Dendritic cell treated with granulocyte-macrophage colony-stimulating factor and Interleukin-4, amounts not matched to agents 40 ng/mL and 50 ng/mL, for 4 days (primary cell): ENCODE data around the gene MAN1C1.
"Not testable (repeated sequence)": the region's sequence is repeated elsewhere in the genome, so short reads cannot be mapped to it uniquely, and the experiment has no call there.

Source experiments
- H3K27ac Mint-ChIP-seq: one replicate; pipeline ENCODE4 v1.8.0; 2022; ENCODE audit warnings: mild to moderate bottlenecking, mixed read lengths
- H3K27me3 Mint-ChIP-seq: one replicate; pipeline ENCODE4 v1.8.0; 2022; ENCODE audit warnings: mild to moderate bottlenecking, mixed read lengths
- H3K36me3 Mint-ChIP-seq: one replicate; pipeline ENCODE4 v1.8.0; 2022; ENCODE audit warnings: low read depth, mixed read lengths
- H3K4me1 Mint-ChIP-seq: one replicate; pipeline ENCODE4 v1.8.0; 2022; ENCODE audit warnings: low read depth, mixed read lengths
- H3K4me3 Mint-ChIP-seq: one replicate; pipeline ENCODE4 v1.8.0; 2022; ENCODE audit warnings: mild to moderate bottlenecking, moderate library complexity, mixed read lengths
- H3K9me3 Mint-ChIP-seq: one replicate; pipeline ENCODE4 v1.8.0; 2022; ENCODE audit warnings: mixed read lengths
- intact Hi-C: fragments of 100-400 bp; cut with micrococcal nuclease; formaldehyde crosslinking; loops from one replicate; pipeline ENCODE4 v1.15.0; 2022

Gene MAN1C1

GRCh38 chr1:25657883-25658760, 41.5 kb downstream of the MAN1C1 start:
- no peaks in the 10 kb centered on the region for H3K27me3 Mint-ChIP-seq
- intact Hi-C loops: no loop called here
- no peak overlapping the region for H3K4me3 Mint-ChIP-seq
- peaks cover 15% of the 10 kb centered on the region for H3K4me1 Mint-ChIP-seq
- H3K27ac Mint-ChIP-seq: no peak overlapping the region
- H3K9me3 Mint-ChIP-seq: no peaks in the 10 kb centered on the region
- H3K36me3 Mint-ChIP-seq: peaks cover 26% of the 10 kb centered on the region

DNA sequence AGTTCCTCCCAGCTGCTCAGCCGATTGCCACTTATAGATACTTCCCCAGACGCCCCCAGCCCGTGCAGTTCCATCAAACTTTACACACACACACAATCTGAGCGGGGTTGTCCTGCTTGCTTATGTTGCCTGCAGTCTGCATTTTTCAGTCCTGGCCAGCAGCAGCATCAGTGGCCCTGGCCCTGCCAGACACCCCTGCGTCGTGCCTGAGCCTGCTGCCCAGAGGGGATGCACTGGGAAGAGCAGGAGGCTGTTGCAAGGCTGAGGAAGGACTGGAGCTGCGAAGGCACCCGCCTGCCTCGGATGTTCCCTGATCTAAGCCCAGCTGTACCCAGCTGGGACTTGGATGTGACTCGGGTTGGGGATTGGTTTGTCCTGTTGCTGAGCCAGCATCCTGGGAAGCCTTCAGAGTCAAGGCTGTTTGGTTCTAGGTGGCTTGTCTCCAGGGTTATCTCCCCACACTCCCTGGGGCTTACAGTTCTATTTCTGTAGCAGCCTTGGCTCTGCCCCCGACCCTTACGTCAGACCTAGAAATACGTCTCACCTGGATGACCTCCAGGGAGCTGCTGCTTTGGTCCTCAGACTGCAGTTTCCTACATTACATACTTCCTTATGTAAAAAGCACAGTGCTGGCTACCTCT, 42.3 kb downstream of the MAN1C1 start:
- H3K9me3 Mint-ChIP-seq: no peaks in the 10 kb centered on the region
- H3K27me3 Mint-ChIP-seq: no peaks in the 10 kb centered on the region
- peaks cover 26% of the 10 kb centered on the region for H3K36me3 Mint-ChIP-seq
- no peak overlapping the region for H3K4me3 Mint-ChIP-seq
- peaks cover 15% of the 10 kb centered on the region for H3K4me1 Mint-ChIP-seq
- intact Hi-C loops: no loop called here
- no peak overlapping the region for H3K27ac Mint-ChIP-seq

DNA sequence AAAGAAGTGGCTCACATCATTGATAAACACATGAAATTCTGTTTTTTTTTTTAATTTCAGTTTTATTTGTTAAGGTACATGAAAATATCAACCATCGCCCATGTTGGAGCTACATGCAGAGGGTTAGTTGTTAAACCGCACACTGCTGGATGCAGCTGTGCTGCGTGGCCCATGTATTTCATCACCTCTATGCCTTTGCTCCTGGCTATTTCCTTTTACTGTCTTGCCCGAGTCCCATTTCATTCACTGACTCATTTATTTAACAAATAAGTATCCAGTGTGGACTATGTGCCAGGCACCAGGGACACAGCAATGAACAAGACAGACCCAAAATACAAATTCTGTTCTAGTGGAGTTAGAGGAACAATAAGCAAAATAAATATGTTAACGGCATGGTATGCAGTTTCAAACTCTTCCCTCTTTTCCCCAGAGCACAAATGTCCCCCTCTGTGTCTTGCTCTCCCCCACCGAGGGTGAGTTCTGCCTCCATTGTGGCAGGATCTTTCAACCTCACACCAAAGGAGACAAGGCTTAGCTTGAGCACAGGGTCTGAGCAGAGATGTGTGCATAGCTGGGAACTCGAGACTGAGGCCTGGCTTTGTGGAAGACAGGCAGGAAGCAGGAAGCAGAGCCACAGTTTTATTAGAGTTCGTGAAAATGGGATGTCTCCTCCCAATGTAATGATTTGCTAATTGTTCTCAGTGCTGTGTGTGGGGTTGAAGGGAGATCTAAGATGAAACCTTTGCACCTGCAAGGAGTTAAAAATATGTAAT, 44.6 kb downstream of the MAN1C1 start:
- Mint-ChIP-seq H3K27me3 (no peaks in the 10 kb centered on the region), H3K4me1 (peaks cover 15% of the 10 kb centered on the region)
- intact Hi-C loops: no loop called here

GRCh38 chr1:25662061-25662460, 45.5 kb downstream of the MAN1C1 start:
- no peak overlapping the region for H3K27ac Mint-ChIP-seq
- no peak overlapping the region for H3K4me3 Mint-ChIP-seq
- peaks cover 19% of the 10 kb centered on the region for H3K4me1 Mint-ChIP-seq
- H3K27me3 Mint-ChIP-seq: no peaks in the 10 kb centered on the region
- intact Hi-C loops: no loop called here
- H3K36me3 Mint-ChIP-seq: peaks cover 8% of the 10 kb centered on the region
- H3K9me3 Mint-ChIP-seq: no peaks in the 10 kb centered on the region

More for the DNA sequence above, 44.6 kb downstream of the MAN1C1 start:
- H3K4me3 Mint-ChIP-seq: no peak overlapping the region
- peaks cover 8% of the 10 kb centered on the region for H3K36me3 Mint-ChIP-seq
- no peaks in the 10 kb centered on the region for H3K9me3 Mint-ChIP-seq
- no peak overlapping the region for H3K27ac Mint-ChIP-seq

DNA sequence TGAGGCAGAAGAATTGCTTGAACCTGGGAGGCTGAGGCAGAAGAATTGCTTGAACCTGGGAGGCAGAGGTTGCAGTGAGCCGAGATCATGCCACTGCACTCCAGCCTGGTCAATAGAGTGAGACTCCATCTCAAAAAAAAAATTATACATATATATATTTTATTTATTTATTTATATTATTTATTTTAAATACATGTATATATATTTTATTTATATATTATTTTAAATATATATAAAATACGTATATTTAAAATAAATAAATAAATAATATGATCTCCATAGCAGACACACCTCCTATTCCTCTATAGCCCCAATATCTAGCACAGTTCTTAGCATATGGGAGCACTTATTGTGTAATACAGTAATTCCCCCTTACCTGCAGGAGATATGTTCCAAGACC, 46.4 kb downstream of the MAN1C1 start:
- H3K36me3 Mint-ChIP-seq, H3K4me3 Mint-ChIP-seq, H3K9me3 Mint-ChIP-seq, intact Hi-C loops, H3K27ac Mint-ChIP-seq, H3K27me3 Mint-ChIP-seq: not testable (repeated sequence)
- peaks cover 19% of the 10 kb centered on the region for H3K4me1 Mint-ChIP-seq

GRCh38 chr1:25664357-25665199, 48.0 kb downstream of the MAN1C1 start:
- no peaks in the 10 kb centered on the region for H3K36me3 Mint-ChIP-seq
- no peak overlapping the region for H3K4me3 Mint-ChIP-seq
- no peaks in the 10 kb centered on the region for H3K9me3 Mint-ChIP-seq
- intact Hi-C loops: no loop called here
- H3K27me3 Mint-ChIP-seq: no peaks in the 10 kb centered on the region
- peaks cover 16% of the 10 kb centered on the region for H3K4me1 Mint-ChIP-seq
- H3K27ac Mint-ChIP-seq: no peak overlapping the region

DNA sequence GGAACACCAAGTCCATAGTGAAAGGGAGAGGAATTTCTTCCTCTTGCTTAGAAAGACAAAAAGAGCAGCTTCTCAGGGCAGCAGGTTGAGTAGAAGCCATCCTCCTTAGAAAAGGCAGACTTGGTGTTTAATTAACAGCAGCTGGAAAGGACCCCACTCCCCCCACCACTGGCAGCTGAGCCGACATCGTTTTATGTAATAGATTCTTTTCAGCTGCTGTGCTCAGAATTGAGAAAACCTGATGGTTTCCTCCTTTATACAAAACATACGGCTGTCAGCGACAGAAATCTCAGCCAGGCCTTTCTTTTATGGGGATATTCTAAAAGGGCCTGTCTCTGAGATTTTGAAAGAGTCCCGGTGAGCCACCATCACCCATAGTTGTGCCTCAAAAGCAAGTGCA, 49.9 kb downstream of the MAN1C1 start:
- H3K36me3 Mint-ChIP-seq: no peaks in the 10 kb centered on the region
- intact Hi-C loops: no loop called here
- no peaks in the 10 kb centered on the region for H3K9me3 Mint-ChIP-seq
- peak overlapping the region; percentile 69 for H3K27ac Mint-ChIP-seq
- peaks cover 20% of the 10 kb centered on the region for H3K4me1 Mint-ChIP-seq
- no peaks in the 10 kb centered on the region for H3K27me3 Mint-ChIP-seq
- no peak overlapping the region for H3K4me3 Mint-ChIP-seq

GRCh38 chr1:25668931-25669573, 52.5 kb downstream of the MAN1C1 start:
- H3K36me3 Mint-ChIP-seq: peaks cover 5% of the 10 kb centered on the region
- intact Hi-C loops: no loop called here
- H3K9me3 Mint-ChIP-seq: no peaks in the 10 kb centered on the region
- H3K4me1 Mint-ChIP-seq: peaks cover 24% of the 10 kb centered on the region
- no peak overlapping the region for H3K4me3 Mint-ChIP-seq
- peak overlapping the region; percentile 45 for H3K27ac Mint-ChIP-seq
- H3K27me3 Mint-ChIP-seq: no peaks in the 10 kb centered on the region

DNA sequence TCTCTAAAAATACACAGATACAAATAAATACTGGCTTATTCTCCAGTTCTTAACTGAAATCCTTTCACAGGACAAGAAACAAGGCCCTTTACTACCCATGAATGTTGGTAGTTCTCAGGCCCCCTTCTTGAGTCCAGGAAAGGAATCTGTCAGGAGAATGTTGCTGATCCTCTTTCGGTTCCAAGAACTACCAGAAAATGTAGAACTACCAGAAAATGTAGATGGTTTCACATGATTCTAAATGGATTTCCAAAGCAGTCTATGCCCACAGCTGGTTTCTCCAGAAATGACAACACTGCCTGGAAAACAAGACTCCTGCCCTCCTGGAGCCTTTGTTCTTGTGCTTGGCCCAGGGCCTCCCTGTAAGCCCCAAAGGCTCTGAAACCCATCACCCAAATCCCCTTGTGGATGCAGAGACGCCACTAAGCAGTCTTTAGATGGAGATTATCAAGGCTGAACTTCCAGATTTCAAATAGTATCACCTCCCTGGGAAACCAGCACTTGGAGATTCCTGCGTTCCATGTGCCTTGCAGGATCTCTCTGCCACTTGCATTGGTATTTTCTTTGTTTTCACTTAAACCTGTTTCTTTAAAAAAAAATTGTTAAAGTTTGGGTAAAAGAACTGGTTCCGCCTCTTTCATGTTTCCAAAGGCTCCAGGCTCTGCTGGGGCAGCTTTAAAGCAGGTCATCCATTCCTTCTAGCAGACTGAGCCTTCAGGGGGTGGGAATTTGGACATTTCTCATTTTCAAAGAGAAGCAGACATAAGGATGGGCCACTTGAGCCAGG, 53.4 kb downstream of the MAN1C1 start:
- Mint-ChIP-seq H3K27me3 (no peaks in the 10 kb centered on the region), H3K36me3 (peaks cover 5% of the 10 kb centered on the region), H3K4me1 (peaks cover 31% of the 10 kb centered on the region), H3K4me3 (no peak overlapping the region), H3K27ac (peak overlapping the region; percentile 45), H3K9me3 (no peaks in the 10 kb centered on the region)
- intact Hi-C loops: no loop called here

DNA sequence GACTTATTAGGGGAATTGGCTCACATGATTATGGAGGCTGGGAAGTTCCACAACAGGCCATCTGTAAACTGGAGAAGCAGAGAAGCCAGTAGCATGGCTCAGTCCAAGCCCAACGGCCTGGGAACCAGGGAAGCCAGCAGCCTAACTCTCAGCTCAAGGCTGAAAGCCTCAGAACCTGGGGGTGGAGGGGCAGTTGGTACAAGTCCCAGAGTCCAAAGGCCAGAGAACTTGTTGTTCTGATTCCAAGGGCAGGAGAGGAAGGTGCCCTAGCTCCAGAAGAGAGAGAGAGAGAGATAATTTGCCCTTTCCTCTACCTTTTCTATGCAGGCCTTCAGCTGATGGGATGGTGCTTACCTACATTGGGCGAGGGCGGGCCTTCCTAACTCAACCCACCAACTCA, 55.3 kb downstream of the MAN1C1 start:
- Mint-ChIP-seq H3K4me1 (peaks cover 38% of the 10 kb centered on the region), H3K27ac (no peak overlapping the region), H3K9me3 (no peaks in the 10 kb centered on the region), H3K27me3 (no peaks in the 10 kb centered on the region), H3K4me3 (no peak overlapping the region), H3K36me3 (peaks cover 5% of the 10 kb centered on the region)
- intact Hi-C loops: no loop called here

GRCh38 chr1:25672763-25673409, 56.3 kb downstream of the MAN1C1 start:
- no peak overlapping the region for H3K27ac Mint-ChIP-seq
- intact Hi-C loops: no loop called here
- H3K4me3 Mint-ChIP-seq: no peak overlapping the region
- peaks cover 45% of the 10 kb centered on the region for H3K4me1 Mint-ChIP-seq
- peaks cover 5% of the 10 kb centered on the region for H3K36me3 Mint-ChIP-seq
- H3K9me3 Mint-ChIP-seq: no peaks in the 10 kb centered on the region
- no peaks in the 10 kb centered on the region for H3K27me3 Mint-ChIP-seq

DNA sequence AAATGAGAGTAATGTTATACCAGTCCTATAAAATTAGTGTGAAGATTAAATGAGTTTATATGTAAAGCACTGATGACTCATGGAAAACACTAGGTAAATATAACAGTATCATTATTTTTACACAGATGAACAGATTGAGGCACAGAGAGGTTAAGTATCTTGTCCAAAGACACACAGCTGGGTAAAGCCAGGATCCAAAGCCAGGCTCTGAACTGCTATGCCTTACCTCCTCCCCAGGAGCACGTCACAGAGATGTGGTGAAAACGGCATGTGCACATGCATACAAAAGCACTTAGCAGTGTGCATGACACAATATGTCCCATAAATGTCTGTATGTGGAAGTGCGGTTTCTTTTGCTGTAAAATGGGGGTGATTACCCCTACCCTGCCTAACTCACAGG, 56.9 kb downstream of the MAN1C1 start:
- intact Hi-C loops: no loop called here
- H3K27ac Mint-ChIP-seq: no peak overlapping the region
- H3K4me1 Mint-ChIP-seq: peaks cover 46% of the 10 kb centered on the region
- H3K4me3 Mint-ChIP-seq: no peak overlapping the region
- H3K9me3 Mint-ChIP-seq: no peaks in the 10 kb centered on the region
- no peaks in the 10 kb centered on the region for H3K27me3 Mint-ChIP-seq
- H3K36me3 Mint-ChIP-seq: peaks cover 5% of the 10 kb centered on the region
